Measurements from ENCODE around the gene AKT1. TPM values are rescaled to one million over a fixed set of nuclear protein-coding genes. Genes with fewer than 3 reads are reported as not detected.
"Not testable (repeated sequence)": the region's sequence is repeated elsewhere in the genome, so short reads cannot be mapped to it uniquely, and the experiment has no call there.

Gene AKT1
- total RNA-seq, 1 donor from 2014 or later = 133 TPM

DNA sequence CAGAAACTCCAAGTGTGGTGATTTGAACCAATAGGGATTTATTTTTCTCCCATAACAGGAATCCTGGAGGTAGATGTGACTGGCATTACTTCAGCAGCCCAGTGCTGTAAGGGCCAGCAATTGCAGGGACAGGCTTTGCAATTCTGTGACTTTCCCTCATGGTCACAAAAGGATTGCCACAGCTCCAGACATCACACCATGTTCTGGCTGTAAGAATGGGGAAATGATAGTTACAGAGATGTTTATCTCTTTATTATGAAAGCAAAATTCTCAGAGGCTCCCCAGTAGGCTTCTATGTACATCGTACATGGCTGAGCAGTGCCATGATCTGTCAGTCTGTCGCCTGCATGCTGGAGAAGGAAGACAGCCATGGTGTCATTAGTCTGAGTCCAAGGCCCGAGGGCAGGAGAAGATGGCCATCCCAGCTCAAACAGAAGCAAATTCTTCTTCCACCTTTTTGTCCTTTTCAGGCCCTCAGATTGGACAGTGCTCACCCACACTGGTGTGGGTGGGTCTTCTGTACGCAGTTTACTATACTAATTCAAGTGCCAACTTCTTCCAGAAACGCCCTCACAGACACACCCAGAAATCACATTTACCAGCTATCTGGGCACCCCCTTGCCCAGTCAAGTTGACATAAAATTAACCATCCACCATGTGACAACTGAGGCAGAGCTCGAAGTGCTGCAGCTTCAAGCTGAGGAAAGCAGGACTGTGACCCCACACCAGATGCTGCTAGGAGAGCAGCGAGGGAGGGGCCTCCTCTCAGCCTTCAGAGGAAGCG is 22.6 kb upstream of the AKT1 start:
- no peaks in the 10 kb centered on the region for H3K9me3 Mint-ChIP-seq (ENCODE audit: unreplicated experiment)
- H3K27ac Mint-ChIP-seq (ENCODE audit: unreplicated experiment) = peak overlapping the region; percentile 24
- no peaks in the 10 kb centered on the region for H3K36me3 Mint-ChIP-seq (ENCODE audit: low read depth, unreplicated experiment)
- TF ChIP-seq CTCF (IDR thresholded peaks at IDR 0.05; ENCODE audit: unreplicated experiment) = no peak
- H3K4me1 Mint-ChIP-seq (ENCODE audit: unreplicated experiment) = peaks cover 6% of the 10 kb centered on the region
- H3K27me3 Mint-ChIP-seq (ENCODE audit: unreplicated experiment) = peaks cover 16% of the 10 kb centered on the region
- no peak overlapping the region for H3K4me3 Mint-ChIP-seq (ENCODE audit: unreplicated experiment)
- DNase-seq (ENCODE audit: low spot score) = no peak

- no peak for TF ChIP-seq CTCF (IDR thresholded peaks at IDR 0.05; ENCODE audit: unreplicated experiment)
- H3K9me3 Mint-ChIP-seq (ENCODE audit: unreplicated experiment) = no peaks in the 10 kb centered on the region
- DNase-seq (ENCODE audit: low spot score) = no peak
- peaks cover 6% of the 10 kb centered on the region for H3K4me1 Mint-ChIP-seq (ENCODE audit: unreplicated experiment)
- H3K4me3 Mint-ChIP-seq (ENCODE audit: unreplicated experiment) = peak overlapping the region; percentile 90
- H3K36me3 Mint-ChIP-seq (ENCODE audit: low read depth, unreplicated experiment) = no peaks in the 10 kb centered on the region
- H3K27me3 Mint-ChIP-seq (ENCODE audit: unreplicated experiment) = peaks cover 20% of the 10 kb centered on the region
- no peak overlapping the region for H3K27ac Mint-ChIP-seq (ENCODE audit: unreplicated experiment)
Observed at GRCh38 chr14:104816616-104816884, 21.0 kb upstream of the AKT1 start.

DNA sequence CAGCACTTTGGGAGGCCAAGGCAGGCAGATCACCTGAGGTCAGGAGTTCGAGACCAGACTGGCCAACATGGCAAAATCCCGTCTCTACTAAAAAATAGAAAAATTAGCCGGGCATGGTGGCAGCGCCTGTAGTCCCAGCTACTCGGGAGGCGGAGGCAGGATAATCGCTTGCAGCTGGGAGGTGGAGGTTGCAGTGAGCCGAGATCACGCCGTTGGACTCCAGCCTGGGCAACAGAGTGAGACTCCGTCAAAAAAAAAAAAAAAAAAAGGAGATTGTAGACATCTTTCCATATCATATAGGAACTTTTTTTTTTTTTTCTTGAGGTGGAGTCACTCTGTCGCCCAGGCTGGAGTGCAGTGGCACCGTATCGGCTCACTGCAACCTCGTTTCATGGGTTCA is 19.2 kb upstream of the AKT1 start:
- DNase-seq (ENCODE audit: low spot score); H3K9me3 Mint-ChIP-seq (ENCODE audit: unreplicated experiment); H3K4me1 Mint-ChIP-seq (ENCODE audit: unreplicated experiment); H3K36me3 Mint-ChIP-seq (ENCODE audit: low read depth, unreplicated experiment): not testable (repeated sequence)
- Mint-ChIP-seq H3K27ac (ENCODE audit: unreplicated experiment) (peak overlapping the region; percentile 53), H3K27me3 (ENCODE audit: unreplicated experiment) (peaks cover 20% of the 10 kb centered on the region), H3K4me3 (ENCODE audit: unreplicated experiment) (peak overlapping the region; percentile 87)

GRCh38 chr14:104813286-104813685 is 17.7 kb upstream of the AKT1 start:
- H3K27ac Mint-ChIP-seq (ENCODE audit: unreplicated experiment) = no peak overlapping the region
- no peak for DNase-seq (ENCODE audit: low spot score)
- no peaks in the 10 kb centered on the region for H3K9me3 Mint-ChIP-seq (ENCODE audit: unreplicated experiment)
- H3K36me3 Mint-ChIP-seq (ENCODE audit: low read depth, unreplicated experiment) = no peaks in the 10 kb centered on the region
- no peak overlapping the region for H3K4me3 Mint-ChIP-seq (ENCODE audit: unreplicated experiment)
- no peak for TF ChIP-seq CTCF (IDR thresholded peaks at IDR 0.05; ENCODE audit: unreplicated experiment)
- H3K27me3 Mint-ChIP-seq (ENCODE audit: unreplicated experiment) = peaks cover 18% of the 10 kb centered on the region
- peaks cover 3% of the 10 kb centered on the region for H3K4me1 Mint-ChIP-seq (ENCODE audit: unreplicated experiment)

DNA sequence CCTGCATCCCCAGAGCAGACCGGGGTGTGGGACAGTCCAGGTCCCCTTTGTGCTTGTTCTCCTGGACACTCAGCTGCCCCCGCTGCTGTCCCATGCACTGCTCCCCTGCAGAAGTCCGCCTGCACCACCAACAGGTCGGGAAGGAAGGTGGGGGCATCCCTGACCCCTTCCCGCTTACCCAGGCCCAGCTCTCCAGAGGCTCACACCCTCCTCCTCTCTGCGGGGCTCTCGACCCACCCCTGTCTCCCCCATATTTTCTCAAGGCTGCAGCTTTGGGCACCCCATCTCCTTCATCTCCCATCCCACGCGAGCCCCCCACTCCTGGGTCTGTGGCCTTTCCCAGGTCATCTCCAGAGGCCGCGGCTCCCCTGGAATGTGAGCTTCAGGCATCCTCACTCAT is 14.8 kb upstream of the AKT1 start:
- H3K27ac Mint-ChIP-seq (ENCODE audit: unreplicated experiment) = no peak overlapping the region
- H3K4me3 Mint-ChIP-seq (ENCODE audit: unreplicated experiment) = no peak overlapping the region
- DNase-seq (ENCODE audit: low spot score) = no peak
- no peaks in the 10 kb centered on the region for H3K9me3 Mint-ChIP-seq (ENCODE audit: unreplicated experiment)
- no peaks in the 10 kb centered on the region for H3K36me3 Mint-ChIP-seq (ENCODE audit: low read depth, unreplicated experiment)
- no peaks in the 10 kb centered on the region for H3K4me1 Mint-ChIP-seq (ENCODE audit: unreplicated experiment)
- no peak for TF ChIP-seq CTCF (IDR thresholded peaks at IDR 0.05; ENCODE audit: unreplicated experiment)
- peaks cover 12% of the 10 kb centered on the region for H3K27me3 Mint-ChIP-seq (ENCODE audit: unreplicated experiment)

Measured in endothelial cell (in vitro differentiated cells).